ENCODE results near the gene PRPF38A. TPM values are rescaled to one million over a fixed set of nuclear protein-coding genes. Genes with fewer than 3 reads are reported as not detected.

The PRPF38A gene
- total RNA-seq, 1 donor from 2014 or later, result 18.9 TPM

DNA sequence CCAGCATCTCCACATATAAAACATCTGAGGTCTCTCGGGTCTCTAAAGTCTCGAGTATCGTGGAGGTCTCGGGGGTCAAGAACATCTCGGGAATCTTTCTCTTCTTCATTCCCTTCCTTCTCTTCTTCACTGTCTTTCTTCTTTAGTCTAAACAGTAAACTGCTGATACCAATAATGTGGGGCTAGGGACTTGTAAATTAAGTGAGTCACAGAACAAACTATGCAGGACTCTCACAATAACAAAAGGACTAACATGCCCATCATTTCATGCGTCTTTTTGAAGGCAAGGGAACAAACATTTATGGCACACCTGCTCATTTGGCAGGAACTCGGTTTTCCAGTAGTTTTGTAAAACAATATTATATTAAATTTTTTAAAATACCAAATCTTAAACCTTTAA lies 32.4 kb downstream of the PRPF38A start:
- ATAC-seq (no peak), DNase-seq (ENCODE audit: missing footprints) (no peak)
- intact Hi-C loops (cut with DNase I), result no loop called here

DNA sequence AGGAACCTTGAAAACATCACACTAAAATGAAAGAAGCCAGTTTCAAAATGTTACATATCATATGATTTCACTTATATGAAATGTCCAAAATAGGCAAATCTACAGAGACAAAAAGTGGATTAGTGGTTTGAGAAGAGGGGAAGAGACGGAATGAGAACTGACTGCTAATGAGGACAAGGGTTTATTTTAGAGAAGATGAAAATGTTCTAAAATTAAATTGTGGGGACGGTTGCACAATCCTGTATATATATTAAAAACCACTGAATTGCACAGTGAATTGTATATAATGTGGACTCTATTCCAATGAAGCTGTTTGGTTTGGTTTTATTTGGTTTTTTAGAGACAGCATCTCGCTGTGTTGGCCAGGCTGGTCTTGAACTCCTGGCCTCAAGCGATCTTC lies 35.6 kb downstream of the PRPF38A start:
- ATAC-seq (no peak), DNase-seq (ENCODE audit: missing footprints) (no peak)
- intact Hi-C loops (cut with DNase I), result no loop called here

DNA sequence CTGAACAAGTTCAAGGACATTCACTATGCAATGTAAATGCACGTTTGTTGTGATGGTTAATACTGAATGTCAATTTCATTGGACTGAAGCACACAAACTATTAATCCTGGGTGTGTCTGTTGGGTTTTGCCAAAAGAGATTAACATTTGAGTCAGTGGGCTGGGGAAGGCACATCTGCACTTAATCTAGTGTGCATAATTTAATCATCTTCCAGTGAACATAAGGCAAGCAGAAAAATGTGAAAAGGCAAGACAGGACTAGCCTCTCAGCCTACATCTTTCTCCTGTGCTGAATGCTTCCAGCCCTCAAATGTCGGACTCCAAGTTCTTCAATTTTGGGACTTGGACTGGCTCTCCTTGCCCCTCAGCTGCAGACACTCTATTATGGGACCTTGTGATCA lies 40.1 kb downstream of the PRPF38A start:
- DNase-seq (ENCODE audit: missing footprints) (no peak), ATAC-seq (no peak)

DNA sequence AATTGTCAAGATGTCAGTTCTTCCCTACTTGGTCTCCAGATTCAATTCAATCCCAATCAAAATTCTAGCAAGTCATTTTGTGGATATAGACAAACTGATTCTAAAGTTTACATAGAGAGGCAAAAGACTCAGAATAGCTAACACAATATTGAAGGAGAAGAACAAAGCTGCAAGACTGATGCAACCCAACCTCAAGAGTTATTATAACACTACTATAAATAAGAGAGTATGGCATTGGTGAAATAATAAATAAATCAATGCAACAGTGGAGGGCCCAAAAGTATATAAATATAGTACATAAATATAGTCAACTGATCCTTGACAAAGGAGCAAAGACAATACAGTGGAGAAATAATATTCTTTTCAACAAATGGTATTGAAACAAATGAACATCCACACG lies 49.7 kb downstream of the PRPF38A start:
- ATAC-seq, result no peak
- intact Hi-C loops (cut with DNase I), result no loop called here

More for the DNA sequence above, 40.1 kb downstream of the PRPF38A start:
- intact Hi-C loops (cut with DNase I), result no loop called here

DNA sequence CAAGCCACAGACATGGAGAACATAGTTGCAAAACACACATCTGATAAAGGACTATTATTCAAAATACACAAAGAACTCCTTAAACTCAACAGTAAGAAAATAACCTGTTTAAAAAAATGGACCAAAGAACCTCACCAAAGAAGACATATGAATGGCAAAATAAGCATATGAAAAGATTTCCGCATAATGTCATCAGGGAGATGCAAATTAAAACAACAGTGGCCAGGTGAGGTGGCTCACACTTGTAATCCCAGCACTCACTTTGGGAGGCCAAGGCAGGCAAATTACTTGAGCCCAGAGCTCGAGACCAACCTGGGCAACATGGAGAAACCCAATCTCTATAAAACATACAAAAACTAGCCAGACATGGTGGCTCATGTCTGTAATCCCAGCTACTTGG lies 50.4 kb downstream of the PRPF38A start:
- DNase-seq (ENCODE audit: missing footprints) (no peak), ATAC-seq (no peak)
- intact Hi-C loops (cut with DNase I), result no loop called here

More for the DNA sequence above, 49.7 kb downstream of the PRPF38A start:
- no peak for DNase-seq (ENCODE audit: missing footprints)

DNA sequence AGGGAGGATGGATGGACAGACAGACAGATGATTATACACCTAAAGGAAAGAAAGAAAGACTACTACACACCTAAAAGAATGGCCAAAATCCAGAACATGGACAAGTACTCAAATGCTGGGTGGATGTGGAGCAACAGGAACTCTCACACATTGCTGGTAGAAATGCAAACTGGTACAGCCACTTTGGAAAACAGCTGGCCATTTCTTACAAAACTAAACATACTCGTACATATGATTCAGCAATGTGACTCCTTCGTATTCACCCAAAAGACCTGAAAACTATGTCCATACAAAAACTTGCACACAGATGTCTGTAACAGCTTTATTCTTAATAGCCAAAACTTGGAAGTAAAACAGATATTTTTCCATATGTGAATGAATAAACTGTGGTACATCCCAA lies 51.3 kb downstream of the PRPF38A start:
- no peak for DNase-seq (ENCODE audit: missing footprints)
- intact Hi-C loops (cut with DNase I), result no loop called here
- no peak for ATAC-seq

DNA sequence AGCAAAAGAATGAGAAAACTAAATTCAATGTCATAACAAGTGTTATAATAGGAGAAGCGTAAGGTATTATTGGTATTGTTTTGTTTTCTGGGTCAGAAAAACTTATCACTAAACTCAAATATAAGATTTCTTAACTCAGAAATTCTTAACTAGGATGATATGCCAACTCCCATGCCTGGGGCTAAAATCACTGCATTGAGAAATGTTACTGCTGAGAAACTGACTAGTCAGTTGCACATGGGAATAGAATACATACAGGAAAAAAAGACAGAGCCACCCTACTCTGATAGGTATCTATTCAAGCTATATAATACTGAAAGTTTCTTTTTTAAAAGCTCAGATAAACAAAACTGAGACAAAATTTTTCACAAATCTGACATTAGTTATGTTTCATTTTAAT lies 56.3 kb downstream of the PRPF38A start:
- no peak for ATAC-seq
- no peak for DNase-seq (ENCODE audit: missing footprints)
- intact Hi-C loops (cut with DNase I), result no loop called here

DNA sequence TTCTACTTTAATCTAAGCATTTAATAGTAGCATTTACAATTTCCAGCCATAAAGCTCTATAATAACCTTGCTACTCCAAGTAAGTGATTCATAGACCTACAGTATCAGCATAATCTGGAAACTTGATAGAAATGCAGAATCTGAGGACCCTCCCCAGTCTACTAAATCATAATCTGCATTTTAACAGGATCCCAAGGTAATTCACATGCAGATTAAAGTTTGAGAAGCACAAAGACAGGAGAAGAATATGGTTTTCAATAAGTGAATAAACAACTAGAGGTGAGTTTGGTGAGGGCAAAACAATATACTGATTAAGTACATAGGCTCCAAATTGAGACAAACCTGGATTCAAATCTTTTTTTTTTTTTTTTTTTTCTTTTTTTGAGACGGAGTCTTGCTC lies 57.4 kb downstream of the PRPF38A start:
- ATAC-seq (no peak), DNase-seq (ENCODE audit: missing footprints) (no peak)
- intact Hi-C loops (cut with DNase I), result no loop called here

DNA sequence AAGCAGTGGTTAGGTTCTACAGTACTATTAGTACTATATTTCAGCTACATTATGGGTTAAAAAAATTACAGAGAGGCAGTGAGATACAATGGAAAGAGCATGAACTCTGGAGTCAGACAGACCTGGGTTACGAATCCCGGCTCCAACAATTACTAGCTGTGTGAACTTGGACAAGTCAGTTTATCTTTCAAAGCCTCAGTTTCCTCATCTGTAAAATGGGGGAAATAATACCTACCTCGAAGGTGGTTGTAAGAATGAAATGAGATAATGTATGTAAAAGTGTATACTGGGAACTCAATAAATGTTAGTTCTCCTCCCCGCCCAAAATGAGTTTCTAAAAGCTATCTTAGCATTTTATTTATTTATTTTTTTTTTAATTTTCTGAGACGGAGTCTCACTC lies 59.5 kb downstream of the PRPF38A start:
- ATAC-seq (no peak), DNase-seq (ENCODE audit: missing footprints) (no peak)
- intact Hi-C loops (cut with DNase I), result no loop called here

DNA sequence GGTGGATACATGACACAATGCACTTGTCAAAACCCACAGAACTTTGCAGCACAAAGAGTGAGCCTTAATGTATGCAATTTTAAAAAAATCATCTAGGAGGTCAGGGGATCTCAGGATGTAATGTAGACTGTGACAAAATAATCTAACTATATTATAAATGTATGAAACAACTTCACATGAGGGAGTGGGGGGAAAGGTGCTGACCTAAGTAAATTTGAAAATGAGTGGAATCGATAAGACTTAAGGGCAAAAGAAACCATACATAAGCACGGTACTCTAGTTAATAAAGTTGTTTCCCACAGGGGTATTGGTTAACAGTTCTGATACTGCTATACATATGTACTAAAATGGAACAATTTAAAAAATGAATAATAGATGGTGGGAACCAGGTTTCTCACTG lies 64.7 kb downstream of the PRPF38A start:
- intact Hi-C loops (cut with DNase I), result no loop called here
- DNase-seq (ENCODE audit: missing footprints) (no peak), ATAC-seq (no peak)

Other genes starting within 250 kb of the PRPF38A start
- 14.1 TPM for gene CC2D1B, start 38.4 kb upstream of the PRPF38A start, total RNA-seq
- gene ORC1, start 179 bp upstream of the PRPF38A start, total RNA-seq, result 0.46 TPM
- gene TUT4, start 148.5 kb downstream of the PRPF38A start, total RNA-seq, result 32.7 TPM
- 4.7 TPM for gene GPX7, start 197.8 kb downstream of the PRPF38A start, total RNA-seq
- gene SHISAL2A, start 228.6 kb downstream of the PRPF38A start, total RNA-seq, result not detected